HG03521 (cell line): ENCODE data around the gene KARS1.
A peak's percentile ranks its signal among the peaks of the same experiment; 100 is the strongest.

Experiments used
- ATAC-seq: cut with Tn5 transposase; IDR thresholded peaks from one replicate; pipeline ENCODE4 v1.9.1; 2021; ENCODE audit warnings: mild to moderate bottlenecking, moderate library complexity; ENCODE audit not compliant: unreplicated experiment

KARS1 gene

GRCh38 chr16:75588716-75589115 lies 58.7 kb downstream of the KARS1 start:
- no peak for ATAC-seq

DNA sequence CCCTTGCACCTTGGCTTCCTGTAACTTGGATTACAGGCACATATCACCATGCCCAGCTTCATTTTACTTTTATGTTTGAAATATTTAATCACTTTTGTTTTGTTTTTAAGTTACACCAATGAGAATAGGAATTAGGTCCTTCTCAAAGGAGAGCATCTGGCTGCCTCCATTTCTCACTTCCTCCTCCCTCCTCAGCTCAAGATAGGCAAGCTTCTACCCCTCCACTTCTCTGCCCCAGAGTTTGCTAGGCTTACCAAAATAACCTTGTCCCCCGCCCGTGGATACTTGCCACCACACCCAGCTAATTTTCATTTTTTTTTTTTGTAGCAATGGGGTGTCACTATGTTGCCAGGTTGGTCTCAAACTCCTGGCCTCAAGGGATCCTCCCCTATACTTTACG lies 63.4 kb downstream of the KARS1 start:
- peak; percentile 60 for ATAC-seq

DNA sequence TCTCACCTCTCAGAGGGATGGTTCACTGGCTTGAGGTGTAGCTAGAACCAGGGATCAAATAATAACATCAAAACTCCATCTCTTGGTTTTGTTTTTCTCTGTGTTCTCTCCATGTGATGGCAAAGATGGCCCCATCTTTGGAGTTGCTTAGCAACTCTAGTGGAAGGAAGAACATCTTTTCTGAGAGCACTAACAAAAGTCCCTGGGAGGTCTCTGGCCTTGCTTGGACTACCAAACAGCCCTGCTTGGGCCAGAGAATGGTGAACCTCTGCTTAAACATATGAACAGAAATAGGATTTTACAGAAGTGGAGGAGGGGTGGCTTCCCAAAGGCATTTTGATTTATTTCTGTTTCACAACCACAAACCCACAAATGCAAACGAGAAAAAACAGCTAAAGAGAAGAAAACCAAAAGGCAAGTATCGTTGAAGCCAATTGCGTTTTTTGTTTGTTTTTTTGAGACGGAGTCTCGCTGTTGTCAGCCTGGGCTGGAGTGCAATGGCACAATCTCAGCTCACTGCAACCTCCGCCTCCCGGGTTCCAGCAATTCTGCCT lies 68.1 kb downstream of the KARS1 start:
- no peak for ATAC-seq

DNA sequence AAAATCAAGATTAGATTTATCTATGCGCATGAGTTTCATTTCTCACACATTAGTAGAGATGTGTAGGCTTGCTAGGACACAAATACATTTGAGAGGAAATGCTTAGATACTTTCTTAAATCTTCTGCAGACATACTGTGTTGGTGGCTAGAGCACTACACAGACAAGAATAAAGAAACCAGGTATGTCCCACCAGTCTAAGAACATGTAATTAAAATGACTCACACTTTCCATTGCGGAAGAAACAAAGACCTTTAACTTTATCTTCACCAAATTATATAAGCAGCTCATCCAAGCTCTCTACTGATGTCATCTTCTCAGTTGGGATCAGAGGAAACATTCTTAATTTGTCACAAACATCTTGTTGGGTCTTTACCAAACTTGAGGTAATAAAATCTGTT lies 68.7 kb downstream of the KARS1 start:
- no peak for ATAC-seq

- ATAC-seq = no peak
Observed at GRCh38 chr16:75578212-75578611, 69.3 kb downstream of the KARS1 start.
